ENCODE data around the gene RECK.
A peak's percentile ranks its signal among the peaks of the same experiment; 100 is the strongest.

The RECK gene

DNA sequence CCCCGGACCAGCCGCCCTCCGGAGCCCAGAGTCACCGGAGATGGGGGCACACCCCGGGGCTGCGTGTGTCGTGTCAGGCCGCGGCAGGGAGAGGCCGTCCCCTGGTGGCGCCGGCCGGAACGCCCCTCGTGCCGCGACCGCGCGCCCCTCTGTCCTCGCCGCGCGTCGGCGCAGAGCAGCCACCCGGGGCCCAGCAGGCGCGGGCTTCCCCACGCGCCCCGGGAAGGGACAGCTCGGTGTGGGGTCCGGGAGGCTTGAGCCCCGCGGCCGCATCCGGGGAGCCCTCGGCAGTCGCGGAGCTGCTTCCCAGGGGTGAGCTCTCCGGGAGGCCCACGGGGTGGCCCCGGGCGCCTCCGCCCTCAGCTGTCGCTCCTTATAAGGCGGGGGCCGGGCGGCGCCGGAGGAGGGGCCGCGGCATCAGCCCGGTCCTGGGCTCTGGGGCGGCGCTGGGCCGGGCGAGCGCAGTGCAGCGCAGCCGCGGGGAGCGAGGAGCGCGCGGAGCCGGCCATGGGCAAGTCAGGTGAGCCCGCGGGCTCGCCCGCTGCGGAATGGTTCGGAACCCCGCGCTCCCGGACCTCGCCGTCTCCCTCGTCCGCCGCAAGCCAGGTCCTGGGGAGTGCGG lies 99.7 kb downstream of the RECK start, which contains the start of gene GLIPR2:
Gene GLIPR2 (plus strand): TSS at position 462 of the 622 bp plus-strand sequence. CDS start 46 bp downstream, at position 508.
- peak within 1 kb of the TSS; percentile 49 for H3K4me3 ChIP-seq (ENCODE audit: low read depth, low read length)
- TF ChIP-seq CTCF (IDR thresholded peaks at IDR 0.05; ENCODE audit: insufficient read depth, low read depth, low read length, missing control alignments), result no peak
- peak; percentile 79 for DNase-seq (ENCODE audit: low read depth)

DNA sequence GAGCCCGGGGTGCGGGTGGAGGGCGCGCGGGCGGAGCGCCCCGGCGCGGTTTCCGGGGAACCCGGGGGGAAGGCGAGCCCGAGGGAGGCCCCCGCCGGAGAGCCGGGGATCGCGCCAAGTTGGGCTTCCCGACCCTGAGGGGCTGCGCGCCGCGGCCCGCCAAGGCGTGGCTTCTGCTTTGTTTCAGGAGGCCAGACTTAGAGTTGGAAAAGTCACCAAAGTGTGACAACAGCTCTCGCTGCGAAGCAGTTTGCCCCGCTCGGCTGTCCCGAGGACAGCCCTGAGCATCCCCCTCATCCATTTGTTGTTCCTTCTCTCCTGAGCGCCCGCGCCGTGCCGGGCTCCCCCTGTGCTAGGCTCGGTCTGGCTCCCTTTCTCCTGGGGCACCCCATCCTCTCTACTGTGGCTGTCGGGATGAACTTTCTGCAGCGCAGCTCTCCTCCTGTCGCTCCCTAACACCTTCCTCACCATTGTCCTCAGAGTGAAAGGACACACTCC lies 100.2 kb downstream of the RECK start:
- no peak for DNase-seq (ENCODE audit: low read depth)
- H3K4me3 ChIP-seq (ENCODE audit: low read depth, low read length), result peak overlapping the region; percentile 49
- no peak for TF ChIP-seq CTCF (IDR thresholded peaks at IDR 0.05; ENCODE audit: insufficient read depth, low read depth, low read length, missing control alignments)

DNA sequence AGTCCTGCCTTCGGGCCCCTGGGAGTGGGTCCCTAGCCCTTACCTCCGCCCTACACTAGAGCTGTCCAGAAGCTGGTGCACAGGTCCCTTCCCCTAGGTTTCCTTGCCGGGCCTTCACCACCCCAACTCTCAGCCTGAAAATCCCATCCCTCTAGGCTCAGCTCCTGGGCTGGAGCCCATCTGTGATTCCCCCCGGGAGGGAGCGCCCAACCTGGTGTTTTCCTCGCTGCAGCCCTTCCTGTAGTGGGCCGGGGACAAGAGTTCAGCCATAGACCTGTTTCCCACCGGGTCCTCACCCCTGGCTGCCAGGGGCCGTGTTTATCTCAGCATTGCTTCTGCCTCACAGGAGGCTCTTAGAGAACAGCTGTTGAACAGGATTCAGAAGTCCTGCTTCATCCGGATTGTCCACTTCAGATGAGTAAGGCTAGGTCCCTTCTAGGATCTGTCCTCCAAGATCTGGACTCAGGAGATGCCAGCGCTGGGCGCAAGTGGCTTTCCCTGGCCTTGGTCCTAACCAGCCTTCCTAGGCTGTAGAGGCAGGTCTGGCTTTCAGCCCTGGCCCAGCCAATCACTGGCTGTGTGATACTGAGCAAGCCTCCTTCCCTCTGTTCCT lies 100.8 kb downstream of the RECK start:
- no peak for TF ChIP-seq CTCF (IDR thresholded peaks at IDR 0.05; ENCODE audit: insufficient read depth, low read depth, low read length, missing control alignments)
- H3K4me3 ChIP-seq (ENCODE audit: low read depth, low read length), result peak overlapping the region; percentile 49
- DNase-seq (ENCODE audit: low read depth), result no peak

GRCh38 chr9:36138496-36138895 lies 101.8 kb downstream of the RECK start:
- no peak for TF ChIP-seq CTCF (IDR thresholded peaks at IDR 0.05; ENCODE audit: insufficient read depth, low read depth, low read length, missing control alignments)
- no peak for DNase-seq (ENCODE audit: low read depth)
- no peak overlapping the region for H3K4me3 ChIP-seq (ENCODE audit: low read depth, low read length)

GRCh38 chr9:36138901-36139300 lies 102.2 kb downstream of the RECK start:
- DNase-seq (ENCODE audit: low read depth), result no peak
- TF ChIP-seq CTCF (IDR thresholded peaks at IDR 0.05; ENCODE audit: insufficient read depth, low read depth, low read length, missing control alignments), result no peak
- no peak overlapping the region for H3K4me3 ChIP-seq (ENCODE audit: low read depth, low read length)

- no peak for DNase-seq (ENCODE audit: low read depth)
- TF ChIP-seq CTCF (IDR thresholded peaks at IDR 0.05; ENCODE audit: insufficient read depth, low read depth, low read length, missing control alignments), result no peak
These were observed 103.7 kb downstream of the RECK start for GRCh38 chr9:36140086-36141084.

More at GRCh38 chr9:36140086-36141084, 103.7 kb downstream of the RECK start:
- no peak overlapping the region for H3K4me3 ChIP-seq (ENCODE audit: low read depth, low read length)
